Activated naive CD4-positive, alpha-beta T cell treated with anti-CD3 and anti-CD28 coated beads, Interleukin-2, amount 50 U/mL, for 16 hours (primary cell): Measurements from ENCODE around the gene CADM1.

Experiments
- DNase-seq: peaks from one replicate; pipeline ENCODE4 v3.0.0-alpha.2; 2020

CADM1 gene

GRCh38 chr11:115347106-115347505, 157.1 kb downstream of the CADM1 start:
- DNase-seq = no peak

GRCh38 chr11:115345840-115346239, 158.4 kb downstream of the CADM1 start:
- DNase-seq = no peak

- DNase-seq = no peak
Measured at GRCh38 chr11:115345361-115345760, 158.9 kb downstream of the CADM1 start.

DNA sequence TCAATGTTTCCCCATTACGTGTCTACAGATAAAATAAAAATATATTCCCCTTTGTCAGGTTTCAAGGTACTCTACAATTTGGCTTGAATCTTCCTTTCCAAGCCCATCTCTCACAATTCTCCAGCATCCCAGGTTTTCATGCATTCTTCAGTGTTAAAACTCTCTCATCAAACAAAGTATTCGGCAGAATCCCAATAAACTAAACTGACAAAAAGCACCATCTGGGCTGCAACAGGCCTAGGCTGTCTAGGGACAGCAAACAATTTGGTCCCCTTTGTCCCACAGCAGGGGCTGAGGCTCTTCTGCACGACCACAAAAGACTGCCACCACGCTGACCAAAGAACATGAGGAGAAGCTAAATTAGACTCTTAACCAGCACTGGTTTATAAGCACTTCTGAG, 159.4 kb downstream of the CADM1 start:
- DNase-seq = no peak

- DNase-seq = no peak
Measured at GRCh38 chr11:115342142-115342541, 162.1 kb downstream of the CADM1 start.

DNA sequence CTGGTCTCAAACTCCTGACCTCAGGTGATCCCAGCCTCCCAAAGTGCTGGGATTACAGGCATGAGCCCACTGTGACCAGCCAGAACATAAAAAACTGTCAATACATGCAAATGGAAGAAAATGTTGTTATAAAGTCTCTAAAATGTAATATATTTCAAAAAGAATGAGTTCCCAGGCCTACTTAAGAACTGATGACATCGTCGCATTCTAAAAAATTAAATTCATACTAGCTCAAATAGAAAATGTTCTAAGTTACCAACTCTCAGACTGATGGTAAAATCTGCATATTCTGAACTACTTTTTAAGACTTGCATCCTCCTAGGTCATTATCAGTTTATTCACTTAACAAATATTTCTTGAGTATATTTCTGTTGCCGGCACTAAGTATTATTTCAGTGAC, 163.3 kb downstream of the CADM1 start:
- DNase-seq = no peak

DNA sequence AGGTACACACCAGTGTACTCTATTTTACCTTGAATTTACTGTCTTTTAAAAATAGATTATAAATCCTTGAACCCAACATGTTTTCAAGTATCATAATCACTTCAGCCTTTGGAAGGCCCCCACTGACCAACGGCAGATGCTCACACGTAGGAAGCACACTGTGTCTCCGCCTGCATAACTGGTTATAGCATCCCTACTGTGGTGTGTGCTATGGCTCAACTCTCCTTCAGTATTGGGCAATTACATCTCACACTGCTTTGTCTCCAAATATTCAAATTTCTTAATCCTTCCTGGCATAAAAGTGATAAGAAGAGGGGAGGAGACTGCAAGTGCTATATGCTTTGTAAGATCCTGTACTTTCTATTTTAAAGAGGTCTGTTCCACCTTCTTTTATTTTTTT, 165.7 kb downstream of the CADM1 start:
- DNase-seq = no peak

DNA sequence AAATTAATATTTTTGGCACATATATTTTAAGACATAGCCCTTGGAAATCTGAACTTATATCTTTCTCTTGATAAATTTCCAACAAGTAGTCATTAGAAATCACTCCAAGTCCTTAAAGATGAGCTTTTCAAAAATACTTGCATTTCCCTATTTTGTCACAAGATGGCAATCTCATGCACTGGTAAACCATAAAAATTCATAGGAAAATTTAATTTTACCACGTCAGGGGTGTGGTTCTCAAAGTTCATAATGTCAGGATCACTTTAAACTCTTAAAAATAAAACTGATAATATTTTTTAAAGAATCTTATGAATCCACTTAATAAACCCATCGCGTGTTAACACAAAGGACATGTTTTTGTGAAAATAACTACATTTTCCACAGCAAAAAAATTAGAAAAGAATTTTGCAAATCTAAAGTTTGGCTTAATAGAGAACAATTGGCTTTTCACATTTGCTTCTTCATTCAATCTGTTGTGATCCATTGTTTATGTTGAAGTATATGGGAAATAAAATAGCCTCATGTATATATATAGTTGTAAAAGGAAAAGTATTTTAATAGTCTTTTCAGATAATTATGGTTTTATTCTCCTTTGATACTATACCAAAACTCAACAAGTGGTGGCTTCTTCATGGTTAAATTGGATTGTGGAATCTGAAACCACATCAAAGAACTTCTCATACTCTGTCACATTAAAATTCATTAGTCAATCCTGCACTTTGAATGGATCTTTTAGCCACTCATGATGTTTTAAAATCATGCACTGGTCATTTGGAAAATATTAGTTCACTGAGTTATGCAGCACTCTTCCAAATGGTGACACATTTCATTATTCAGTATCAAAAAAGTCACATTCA, 169.1 kb downstream of the CADM1 start:
- no peak for DNase-seq

- DNase-seq = no peak
Measured at GRCh38 chr11:115333949-115334348, 170.3 kb downstream of the CADM1 start.

- no peak for DNase-seq
Measured at GRCh38 chr11:115333121-115333520, 171.1 kb downstream of the CADM1 start.

- DNase-seq = no peak
Measured at GRCh38 chr11:115330684-115331482, 173.3 kb downstream of the CADM1 start.

GRCh38 chr11:115326526-115326925, 177.7 kb downstream of the CADM1 start:
- DNase-seq = no peak

DNA sequence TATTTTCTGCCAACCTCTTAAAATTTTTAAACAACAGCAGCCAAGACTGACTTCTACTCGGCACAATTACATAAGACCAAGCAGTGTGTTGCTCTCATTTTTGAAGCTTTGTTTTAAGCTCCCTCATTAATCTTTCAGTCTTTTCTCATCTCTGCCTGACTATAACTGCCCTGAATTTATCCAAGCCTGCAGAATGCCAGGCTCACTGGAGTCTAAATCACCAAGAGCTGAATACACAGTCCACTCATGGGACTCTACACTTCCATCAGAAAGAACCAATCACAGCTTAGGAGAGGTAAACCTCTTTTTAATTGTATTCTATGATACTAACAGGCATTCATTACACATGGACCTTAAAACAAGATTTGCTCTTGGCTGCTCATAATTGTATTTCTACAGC, 178.7 kb downstream of the CADM1 start:
- no peak for DNase-seq

DNA sequence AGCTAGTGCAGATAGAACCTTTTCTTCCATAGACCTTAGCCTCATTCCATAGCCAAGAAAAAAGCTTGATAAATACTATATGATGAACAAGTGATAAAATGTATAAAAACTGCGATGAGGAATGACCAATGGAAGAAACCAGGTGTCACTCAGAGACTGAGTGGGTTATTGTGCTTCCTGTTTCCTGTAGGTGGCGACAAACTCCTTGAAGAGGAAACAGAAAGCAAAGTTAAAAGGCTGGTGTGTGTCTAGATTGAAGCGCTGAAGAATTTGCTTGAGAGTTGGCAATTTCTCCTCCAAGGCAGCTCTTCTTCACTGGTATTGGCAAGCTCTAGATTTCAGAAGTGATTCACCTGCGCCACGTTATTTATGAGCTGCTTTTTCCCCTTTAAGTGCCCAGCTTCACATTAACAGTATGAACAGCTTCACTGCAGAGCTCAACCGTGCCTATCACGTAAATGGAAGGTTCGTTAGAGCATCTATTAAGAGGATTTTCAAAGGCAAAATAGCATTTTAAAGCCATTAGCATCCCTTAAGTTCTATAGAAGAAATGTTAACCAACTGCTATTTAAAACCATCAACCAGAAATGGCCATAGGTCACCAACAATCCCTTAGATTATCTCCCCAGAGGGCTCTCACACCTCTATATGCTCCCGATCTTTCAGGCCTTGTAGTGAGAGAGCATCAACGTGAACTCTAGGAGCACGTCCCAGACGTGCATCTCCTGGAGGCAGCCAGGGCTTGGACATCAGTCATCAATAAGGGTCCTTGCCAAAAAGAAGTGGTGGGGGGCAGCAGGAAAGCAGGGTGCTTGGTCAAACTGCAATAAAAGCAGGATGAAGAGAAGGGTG, 179.4 kb downstream of the CADM1 start:
- no peak for DNase-seq

GRCh38 chr11:115322553-115323203, 181.5 kb downstream of the CADM1 start:
- no peak for DNase-seq

GRCh38 chr11:115321605-115322289, 182.5 kb downstream of the CADM1 start:
- no peak for DNase-seq

GRCh38 chr11:115317277-115318185, 186.7 kb downstream of the CADM1 start:
- no peak for DNase-seq

GRCh38 chr11:115316696-115317095, 187.5 kb downstream of the CADM1 start:
- DNase-seq = no peak

DNA sequence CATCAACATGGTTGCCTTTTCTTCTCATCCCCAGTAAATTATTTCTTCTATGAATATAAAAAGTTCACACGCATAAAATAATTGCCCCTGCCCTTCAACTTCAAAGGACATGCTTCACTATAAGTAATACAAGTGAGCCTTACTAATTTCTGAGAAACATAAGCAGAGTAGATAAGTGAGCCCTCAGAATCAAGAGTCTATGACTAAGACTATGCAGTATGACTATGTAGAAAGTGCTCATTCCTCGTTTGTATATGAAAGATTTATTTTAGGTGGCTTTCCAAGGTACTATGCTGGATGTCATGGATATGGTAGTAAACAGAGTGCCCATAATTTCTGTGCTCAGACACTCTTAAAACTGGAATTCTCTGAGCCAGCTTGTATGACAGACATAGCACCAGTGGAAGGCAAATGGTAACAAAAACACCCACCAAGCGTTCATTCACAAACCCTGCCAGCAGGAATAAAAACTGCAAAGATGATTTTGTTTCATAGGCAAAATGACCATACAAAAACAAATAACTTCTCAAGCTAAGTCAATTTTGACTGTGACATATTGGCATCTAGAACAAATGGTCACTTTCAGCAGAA, 189.8 kb downstream of the CADM1 start:
- DNase-seq = no peak

- DNase-seq = no peak
Measured at GRCh38 chr11:115313224-115313838, 190.9 kb downstream of the CADM1 start.
